ENCODE results near the gene HDGFL2.

HDGFL2 gene

GRCh38 chr19:4499855-4500254 is 27.8 kb downstream of the HDGFL2 start:
- no peak for DNase-seq (ENCODE audit: low read depth)

DNA sequence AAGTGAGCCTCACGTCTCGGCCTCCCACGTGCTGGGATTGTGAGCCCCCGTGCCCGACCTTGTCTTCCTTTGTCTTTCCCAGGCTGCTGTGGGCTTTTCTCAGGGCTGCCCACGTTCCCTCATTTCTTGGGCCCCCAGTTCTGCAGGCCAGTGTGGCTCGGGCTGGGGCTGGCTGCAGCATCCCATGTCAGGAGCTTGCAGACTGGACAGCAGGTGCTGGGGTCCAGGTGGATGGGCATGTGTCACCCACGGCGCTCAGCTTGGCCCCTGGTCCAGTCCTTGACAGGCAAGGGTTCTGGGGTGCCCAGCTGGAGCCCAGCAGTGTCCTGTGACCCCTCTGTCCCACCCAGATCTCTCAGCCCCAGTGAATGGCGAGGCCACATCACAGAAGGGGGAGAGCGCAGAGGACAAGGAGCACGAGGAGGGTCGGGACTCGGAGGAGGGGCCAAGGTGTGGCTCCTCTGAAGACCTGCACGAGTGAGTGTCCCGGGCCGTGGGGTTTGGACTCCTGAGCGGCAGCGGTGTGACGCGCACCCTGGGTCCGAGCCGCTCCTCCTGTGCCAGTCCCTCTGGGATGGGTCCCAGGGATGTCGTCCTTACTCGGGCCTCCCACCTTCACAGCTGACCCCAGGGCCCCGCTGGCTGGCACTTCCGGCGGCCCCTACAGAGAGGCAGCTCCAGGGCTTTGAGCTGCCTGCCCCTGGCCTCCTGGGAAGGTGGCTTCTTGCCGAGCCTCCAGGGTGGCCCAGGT is 28.9 kb downstream of the HDGFL2 start:
- DNase-seq (ENCODE audit: low read depth): no peak

DNA sequence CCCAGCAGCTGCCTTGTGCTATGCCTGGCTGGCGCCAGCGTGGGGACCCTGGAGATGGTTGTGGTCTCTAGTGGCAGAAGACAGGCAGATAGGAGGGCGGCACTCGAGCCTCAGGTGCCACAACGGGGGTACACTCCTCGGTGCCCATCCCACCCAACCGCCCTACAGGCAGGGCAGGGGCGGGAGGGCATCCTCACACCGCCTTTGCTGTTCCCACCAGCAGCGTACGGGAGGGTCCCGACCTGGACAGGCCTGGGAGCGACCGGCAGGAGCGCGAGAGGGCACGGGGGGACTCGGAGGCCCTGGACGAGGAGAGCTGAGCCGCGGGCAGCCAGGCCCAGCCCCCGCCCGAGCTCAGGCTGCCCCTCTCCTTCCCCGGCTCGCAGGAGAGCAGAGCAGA is 29.6 kb downstream of the HDGFL2 start:
- DNase-seq (ENCODE audit: low read depth): no peak

DNA sequence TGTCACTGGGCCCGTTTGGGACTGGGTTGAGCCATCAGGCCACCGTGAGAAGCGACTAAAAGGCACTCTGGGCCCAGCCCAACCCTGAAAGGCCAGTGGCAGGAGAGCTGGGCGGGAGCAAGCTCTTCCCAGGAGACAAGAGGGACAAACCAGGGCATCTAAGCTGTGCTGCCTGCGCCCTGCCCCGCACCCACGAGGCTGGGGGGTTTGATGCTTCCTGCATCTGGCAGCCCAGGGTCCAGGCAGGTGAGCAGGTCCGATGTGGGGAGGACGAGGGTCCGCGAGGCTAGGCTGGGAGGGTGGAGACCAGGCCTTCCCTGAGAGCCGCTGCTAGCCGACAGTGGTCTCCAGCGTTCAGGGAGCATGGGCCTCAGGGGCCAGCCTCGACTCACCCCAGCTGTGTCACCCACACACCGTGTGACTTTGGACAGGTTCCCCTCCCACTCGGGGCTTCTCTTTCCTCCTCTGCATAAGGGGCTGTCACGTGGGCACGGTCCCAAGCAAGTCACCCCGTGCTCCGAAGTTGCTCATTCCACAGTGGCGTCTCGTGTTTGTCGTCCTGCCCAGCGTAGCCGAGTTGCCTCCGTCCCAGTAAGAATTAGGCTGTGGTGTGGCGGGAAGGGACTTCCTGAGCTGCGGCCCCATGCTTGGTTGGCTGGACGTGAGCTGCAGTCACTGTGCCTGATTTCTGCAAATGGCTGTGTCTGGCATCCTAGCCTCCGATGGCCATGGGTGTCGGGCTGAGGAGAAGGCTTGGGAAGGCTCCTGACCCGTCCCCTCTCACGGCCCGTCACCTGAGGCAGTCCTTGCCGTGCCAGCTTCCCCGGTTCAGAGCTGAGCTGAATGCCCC is 30.4 kb downstream of the HDGFL2 start:
- no peak for DNase-seq (ENCODE audit: low read depth)

GRCh38 chr19:4503132-4503824 is 31.2 kb downstream of the HDGFL2 start:
- DNase-seq (ENCODE audit: low read depth): no peak

GRCh38 chr19:4503825-4504170 is 31.7 kb downstream of the HDGFL2 start:
- no peak for DNase-seq (ENCODE audit: low read depth)

DNA sequence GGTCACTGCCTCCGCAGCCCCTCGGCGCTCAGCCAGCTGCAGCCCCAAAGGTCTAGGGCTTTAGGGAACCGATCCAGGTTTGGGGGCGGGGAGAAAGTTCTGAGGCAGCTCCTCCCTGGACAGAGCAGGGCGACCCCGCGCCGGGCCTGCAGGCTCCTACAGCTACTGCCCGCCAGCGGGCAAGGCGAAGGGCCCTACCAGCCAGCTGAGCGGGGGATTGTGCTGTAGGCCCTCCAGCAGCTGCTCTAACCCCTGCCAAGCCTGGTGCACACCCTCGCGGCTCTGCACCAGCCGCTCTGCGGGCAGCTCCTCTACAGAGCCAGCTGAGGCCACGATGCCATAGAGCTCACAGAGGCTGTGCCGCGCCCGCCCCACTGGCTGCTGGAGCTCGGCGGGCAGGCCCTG is 32.2 kb downstream of the HDGFL2 start:
- no peak for DNase-seq (ENCODE audit: low read depth)

- no peak for DNase-seq (ENCODE audit: low read depth)
These were observed 32.9 kb downstream of the HDGFL2 start for GRCh38 chr19:4504891-4505569.

DNA sequence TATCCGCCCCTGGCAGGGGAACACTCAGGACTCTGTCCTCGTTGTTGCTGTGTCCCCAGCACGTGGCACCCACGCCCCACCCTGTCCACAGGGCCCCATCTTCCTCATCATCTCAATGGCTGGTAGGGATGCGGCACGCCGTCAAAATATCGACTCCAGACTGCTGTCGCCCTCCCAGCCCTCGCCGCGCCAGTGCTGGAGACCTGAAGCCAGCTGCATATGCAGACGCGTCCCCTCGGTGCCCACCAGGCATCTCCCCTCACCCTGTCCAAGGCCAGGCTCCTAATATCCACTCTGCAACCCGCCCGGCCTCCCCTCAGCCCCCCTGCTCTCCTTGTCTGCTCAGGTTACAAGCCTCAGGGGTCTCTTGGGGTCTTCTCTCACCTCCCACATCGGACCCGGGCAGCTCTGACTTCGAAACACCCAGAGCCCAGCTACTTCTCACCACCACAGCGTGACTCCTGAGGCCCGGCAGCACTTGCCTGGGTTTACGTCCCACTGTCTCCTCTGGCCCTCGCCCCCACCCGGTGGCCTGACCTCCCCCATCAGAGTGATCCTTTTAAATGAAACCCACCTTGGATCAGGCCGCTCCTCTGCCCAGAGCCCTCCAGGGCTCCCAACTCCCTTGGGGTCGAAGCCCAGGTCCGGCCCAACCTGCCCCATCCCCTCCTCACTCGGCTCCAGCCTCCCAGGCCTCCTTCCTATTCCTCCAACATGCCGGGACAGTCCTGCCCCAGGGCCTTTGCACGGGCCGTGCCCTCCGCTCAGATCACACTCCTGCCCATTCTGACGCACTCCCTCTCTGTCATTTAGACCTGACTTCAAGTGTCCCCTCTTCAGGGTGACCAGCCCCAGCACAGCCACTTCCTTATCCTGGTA is 33.7 kb downstream of the HDGFL2 start:
- DNase-seq (ENCODE audit: low read depth): no peak

- no peak for DNase-seq (ENCODE audit: low read depth)
These were observed 34.5 kb downstream of the HDGFL2 start for GRCh38 chr19:4506449-4507149.

GRCh38 chr19:4507150-4507452 is 35.0 kb downstream of the HDGFL2 start:
- DNase-seq (ENCODE audit: low read depth): no peak

DNA sequence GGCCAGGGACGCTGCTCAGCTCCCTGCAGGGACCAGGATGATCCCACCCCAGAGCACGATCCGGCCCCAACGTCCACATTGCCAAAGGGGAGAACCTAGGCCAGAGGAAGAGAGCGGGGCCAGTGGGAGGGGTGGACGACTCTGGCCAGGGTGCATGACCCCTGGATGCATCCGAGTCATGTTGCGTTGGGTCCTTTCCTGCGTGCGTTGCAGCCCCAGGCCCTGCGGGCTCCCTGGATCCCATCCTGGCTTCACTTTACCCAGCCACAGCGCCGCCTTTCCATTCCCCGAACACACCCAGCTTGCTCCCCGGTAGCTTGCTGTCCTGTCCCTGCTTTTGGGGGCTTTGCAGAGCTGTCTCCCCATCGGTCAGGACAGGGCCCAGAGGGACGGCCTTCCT is 35.7 kb downstream of the HDGFL2 start:
- no peak for DNase-seq (ENCODE audit: low read depth)

GRCh38 chr19:4508698-4509097 is 36.6 kb downstream of the HDGFL2 start:
- no peak for DNase-seq (ENCODE audit: low read depth)

- DNase-seq (ENCODE audit: low read depth): no peak
These were observed 38.5 kb downstream of the HDGFL2 start for GRCh38 chr19:4510435-4511255.

DNA sequence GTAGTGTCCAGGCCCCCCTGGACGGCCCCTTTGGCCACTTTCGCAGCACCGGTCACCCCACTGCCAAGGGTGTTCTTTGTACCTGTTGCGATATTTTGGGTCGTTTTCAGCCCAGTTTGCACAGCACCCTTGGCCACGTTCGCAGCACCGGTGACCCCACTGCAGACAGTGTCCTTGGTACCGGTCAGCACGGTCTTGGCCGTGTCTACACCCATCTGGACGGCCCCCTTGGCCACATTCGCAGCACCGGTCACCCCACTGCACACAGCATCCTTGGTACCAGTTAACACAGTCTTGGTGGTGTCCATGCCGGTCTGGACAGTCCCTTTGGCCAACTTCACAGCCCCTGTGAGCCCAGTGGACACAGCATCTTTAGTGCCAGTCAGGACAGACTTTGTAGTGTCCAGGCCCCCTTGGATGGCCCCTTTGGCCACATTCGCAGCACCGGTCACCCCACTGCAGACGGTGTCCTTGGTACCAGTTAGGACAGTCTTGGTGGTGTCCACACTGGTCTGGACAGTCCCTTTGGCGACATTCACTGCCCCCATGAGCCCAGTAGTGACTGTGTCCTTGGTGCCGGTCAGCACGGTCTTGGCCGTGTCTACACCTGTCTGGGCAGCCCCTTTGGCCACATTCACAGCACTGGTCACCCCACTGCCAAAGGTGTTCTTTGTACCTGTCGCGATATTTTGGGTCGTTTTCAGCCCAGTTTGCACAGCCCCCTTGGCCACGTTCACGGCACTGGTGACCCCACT is 39.4 kb downstream of the HDGFL2 start:
- no peak for DNase-seq (ENCODE audit: low read depth)

- DNase-seq (ENCODE audit: low read depth): no peak
These were observed 40.0 kb downstream of the HDGFL2 start for GRCh38 chr19:4512070-4512469.

- DNase-seq (ENCODE audit: low read depth): no peak
These were observed 41.2 kb downstream of the HDGFL2 start for GRCh38 chr19:4513248-4513647.

DNA sequence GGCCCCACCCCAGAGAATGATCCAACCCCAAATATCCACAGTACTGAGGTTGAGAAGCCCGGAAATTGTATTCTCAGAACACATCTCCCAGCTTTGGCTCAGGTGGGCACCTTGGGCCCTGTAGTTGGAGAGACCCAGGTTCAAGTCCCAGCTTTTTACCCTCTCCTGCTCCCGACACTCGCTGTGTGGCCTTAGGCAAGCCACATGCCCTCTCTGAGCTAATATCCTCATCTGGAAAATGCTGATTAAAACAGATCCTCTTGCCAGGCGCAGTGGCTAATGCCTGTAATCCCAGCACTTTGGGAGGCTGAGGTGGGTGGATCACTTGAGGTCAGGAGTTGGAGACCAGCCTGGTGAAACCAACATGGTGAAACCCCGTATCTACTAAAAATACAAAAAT is 43.6 kb downstream of the HDGFL2 start:
- no peak for DNase-seq (ENCODE audit: low read depth)

DNA sequence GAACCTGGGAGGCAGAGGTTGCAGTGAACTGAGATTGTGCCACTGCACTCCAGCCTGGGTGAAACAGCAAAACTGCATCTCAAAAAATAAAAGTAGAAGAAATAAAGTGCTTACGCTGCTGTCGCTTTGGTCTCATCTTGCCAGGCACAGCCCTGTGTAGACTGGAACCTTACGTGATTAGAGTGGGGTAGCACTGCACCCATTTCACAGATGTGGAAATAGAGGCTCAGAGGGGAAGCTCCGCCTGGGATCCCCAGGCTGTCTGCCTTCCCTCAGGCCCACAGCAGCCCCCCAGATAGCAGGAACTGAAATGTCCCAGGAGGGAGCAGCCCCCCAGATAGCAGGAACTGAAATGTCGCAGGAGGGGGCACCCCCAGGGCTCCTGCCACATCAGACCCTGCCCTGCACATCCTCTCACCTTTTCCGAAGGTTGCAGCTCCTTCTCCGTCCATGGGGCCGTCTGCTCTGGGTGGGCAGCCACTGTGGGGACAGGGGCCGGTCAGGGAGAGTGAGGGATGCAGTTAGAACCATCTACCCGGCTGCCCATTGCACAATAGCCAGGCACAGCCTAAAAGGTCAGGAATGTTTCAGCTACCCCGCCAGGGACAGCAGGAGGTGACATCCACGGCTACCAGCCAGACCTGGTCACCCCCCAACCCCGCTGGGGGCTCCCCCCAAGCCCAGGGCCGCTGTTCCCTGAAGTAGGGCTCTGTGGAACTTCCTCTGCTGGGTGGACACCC is 44.3 kb downstream of the HDGFL2 start:
- DNase-seq (ENCODE audit: low read depth): no peak
